Right lobe of liver (tissue), 6 donors: ENCODE data around the gene SRSF9. TPM values are rescaled to one million over a fixed set of nuclear protein-coding genes. Genes with fewer than 3 reads are reported as not detected.

Experiments used
- ATAC-seq, 4 donors: fragments of 200-7000 bp; cut with Tn5 transposase; one replicate each; pipeline ENCODE4 v1.9.1; 2020; ENCODE audit warnings: mild to moderate bottlenecking in 4 of 4, moderate library complexity in 4 of 4
- DNase-seq, 3 donors: peaks; one replicate each; pipeline ENCODE4 v3.0.0-alpha.2; 2020
- H3K27ac ChIP-seq, 3 donors: fragments of 200-600 bp; one replicate each; pipeline ENCODE4 v1.8.0; 2022
- H3K27me3 ChIP-seq, 2 donors: fragments of 200-600 bp; one replicate each; pipeline ENCODE4 v1.8.0; 2022
- H3K36me3 ChIP-seq, 4 donors: fragments of 200-600 bp; sonication (generic) in 1 of 4; one replicate each; pipeline versions ENCODE4 v1.5.1 to v1.8.0; 2017 to 2022; ENCODE audit warnings: control low read depth in 1 of 4
- H3K4me1 ChIP-seq, 4 donors: fragments of 200-600 bp; sonication (generic) in 1 of 4; one replicate each; pipeline versions ENCODE4 v1.5.1 to v1.8.0; 2017 to 2022; ENCODE audit warnings: control low read depth in 1 of 4
- H3K4me3 ChIP-seq, 3 donors: fragments of 200-600 bp; one replicate each; pipeline ENCODE4 v1.8.0; 2022
- H3K9me3 ChIP-seq, 4 donors: fragments of 200-600 bp; sonication (generic) in 1 of 4; one replicate each; pipeline versions ENCODE4 v1.5.1 to v1.8.0; 2017 to 2022; ENCODE audit warnings: control low read depth in 1 of 4
- CTCF ChIP-seq, 4 donors: fragments of 200-600 bp in 3 of 4; fragments of 450-650 bp in 1 of 4; IDR thresholded peaks; one replicate each; pipeline versions ENCODE4 v1.5.1 to v1.8.0; 2016 to 2022; ENCODE audit warnings: antibody characterized with exemption in 4 of 4, mild to moderate bottlenecking in 2 of 4
- POLR2A ChIP-seq: fragments of 450-650 bp; IDR thresholded peaks from one replicate; pipeline ENCODE4 v1.6.1; 2017; ENCODE audit warnings: antibody characterized with exemption, mild to moderate bottlenecking
- WGBS: methylation state at CpG from one replicate; pipeline ENCODE4 v1.1.6; 2018; ENCODE audit warnings: low coverage, low lambda C conversion rate; ENCODE audit not compliant: insufficient coverage; ENCODE audit errors: missing lambda C conversion rate; 5-methylcytosine and 5-hydroxymethylcytosine counted together
- intact Hi-C, 2 donors: fragments of 100-400 bp; cut with DNase I; formaldehyde crosslinking; loops; one replicate each; pipeline versions ENCODE4 v1.11.2 to v1.14.1; 2022
- total RNA-seq, 6 experiments: library from RNA; depleted of rRNA in 2 of 6; stranded (reverse); fragments of >200 nt in 2 of 6; fragmentation: NEBNext Ultra II Directional in 3 of 6; extraction: Animal tissue kit (Norgen Biotek cat#: 25700) in 3 of 6; gene quantifications; one replicate each; pipeline versions ENCODE4 v1.1.0 to v1.2.4, GENCODE V29; 2016 to 2023
- donor health status: DM: no; HTN: yes; CAD: no.
- donor health status: DM: no; HTN: no; CAD: no.
- donor health status: DM: no; HTN: no; CAD: no.
- donor health status: DM: no; HTN: yes; CAD: no.
- donor health status: DM: no; HTN: yes; CAD: no.

The SRSF9 gene
- total RNA-seq, 6 experiments from 2014 or later = 36.4 to 63.3 (median 60.2) TPM

- ATAC-seq (no peak), DNase-seq (no peak)
- TF ChIP-seq CTCF (IDR thresholded peaks at IDR 0.05) (no peak), POLR2A (no peak)
- Histone ChIP-seq H3K9me3 (no peaks in the 10 kb centered on the region), H3K4me1 (no peaks in the 10 kb centered on the region), H3K4me3 (no peak overlapping the region), H3K27ac (no peak overlapping the region), H3K36me3 (no peaks in the 10 kb centered on the region), H3K27me3 (no peaks in the 10 kb centered on the region)
- 91% methylated on average over 1 of the region's 1 CpG for WGBS
- intact Hi-C loops = no loop called here
These were observed 14.1 kb upstream of the SRSF9 start for GRCh38 chr12:120483621-120484020.

GRCh38 chr12:120481022-120481767 is 11.6 kb upstream of the SRSF9 start:
- intact Hi-C loops = no loop called here
- H3K27me3 ChIP-seq = no peaks in the 10 kb centered on the region
- TF ChIP-seq POLR2A = no peak
- TF ChIP-seq CTCF (IDR thresholded peaks at IDR 0.05) = no peak
- no peaks in the 10 kb centered on the region for H3K4me1 ChIP-seq
- H3K36me3 ChIP-seq = no peaks in the 10 kb centered on the region
- no peak overlapping the region for H3K27ac ChIP-seq
- no peaks in the 10 kb centered on the region for H3K9me3 ChIP-seq
- ATAC-seq = no peak
- WGBS = 98% methylated on average over 7 of the region's 9 CpGs
- no peak for DNase-seq
- no peak overlapping the region for H3K4me3 ChIP-seq

GRCh38 chr12:120480211-120480610 is 10.7 kb upstream of the SRSF9 start:
- TF ChIP-seq POLR2A = no peak
- TF ChIP-seq CTCF (IDR thresholded peaks at IDR 0.05) = no peak
- intact Hi-C loops = no loop called here
- no peak for DNase-seq
- 89% methylated on average over 1 of the region's 1 CpG for WGBS
- H3K9me3 ChIP-seq = no peaks in the 10 kb centered on the region
- no peak for ATAC-seq
- no peaks in the 10 kb centered on the region for H3K4me1 ChIP-seq
- H3K4me3 ChIP-seq = no peak overlapping the region
- no peak overlapping the region for H3K27ac ChIP-seq
- H3K27me3 ChIP-seq = no peaks in the 10 kb centered on the region
- H3K36me3 ChIP-seq = no peaks in the 10 kb centered on the region

- TF ChIP-seq POLR2A (no peak), CTCF (IDR thresholded peaks at IDR 0.05) (no peak)
- ATAC-seq (no peak), DNase-seq (no peak)
- intact Hi-C loops = no loop called here
- no peak overlapping the region for H3K4me3 ChIP-seq
- no peak overlapping the region for H3K27ac ChIP-seq
- no peaks in the 10 kb centered on the region for H3K9me3 ChIP-seq
- WGBS = 100% methylated on average over 1 of the region's 1 CpG
- no peaks in the 10 kb centered on the region for H3K27me3 ChIP-seq
- H3K4me1 ChIP-seq = no peaks in the 10 kb centered on the region
- H3K36me3 ChIP-seq = no peaks in the 10 kb centered on the region
These were observed 9.9 kb upstream of the SRSF9 start for GRCh38 chr12:120479458-120479857.
